ENCODE measurements around the gene NR2C2.

Gene NR2C2

GRCh38 chr3:14914779-14915117 lies 32.6 kb upstream of the NR2C2 start:
- no peak overlapping the region for H3K4me2 ChIP-seq (ENCODE audit: low read depth, low read length, poor library complexity, severe bottlenecking)
- no peaks in the 10 kb centered on the region for H3K9me3 ChIP-seq (ENCODE audit: insufficient read depth, low read length)
- no peak for TF ChIP-seq EZH2phosphoT487 (conservative IDR thresholded peaks at IDR 0.05; ENCODE audit: low read length)
- TF ChIP-seq CTCF (IDR thresholded peaks at IDR 0.05; ENCODE audit: insufficient read depth, low read length, poor library complexity, severe bottlenecking) = no peak
- H3K27ac ChIP-seq (ENCODE audit: low read depth, low read length) = no peak overlapping the region
- H3K9me2 ChIP-seq (replicated peaks; ENCODE audit: insufficient read depth, low read length) = no peaks in the 10 kb centered on the region
- no peaks in the 10 kb centered on the region for H3K27me3 ChIP-seq (ENCODE audit: low read length)
- H3K4me3 ChIP-seq (ENCODE audit: insufficient read depth, low read length, poor library complexity, severe bottlenecking) = no peak overlapping the region
- H4K20me1 ChIP-seq (ENCODE audit: low read depth, low read length) = no peaks in the 10 kb centered on the region
- no peaks in the 10 kb centered on the region for H3K79me2 ChIP-seq (ENCODE audit: insufficient read depth, low read length)
- no peak overlapping the region for H3K9ac ChIP-seq (ENCODE audit: low read length)
- H3K36me3 ChIP-seq (ENCODE audit: low read length) = no peaks in the 10 kb centered on the region
- H3F3A ChIP-seq (ENCODE audit: insufficient read depth) = no peaks in the 10 kb centered on the region
- no peak overlapping the region for H2AFZ ChIP-seq (ENCODE audit: low read depth, low read length, severe bottlenecking)

GRCh38 chr3:14915636-14916222 lies 31.7 kb upstream of the NR2C2 start:
- H3K4me3 ChIP-seq (ENCODE audit: insufficient read depth, low read length, poor library complexity, severe bottlenecking) = no peak overlapping the region
- no peaks in the 10 kb centered on the region for H3K36me3 ChIP-seq (ENCODE audit: low read length)
- H4K20me1 ChIP-seq (ENCODE audit: low read depth, low read length) = no peaks in the 10 kb centered on the region
- H3K79me2 ChIP-seq (ENCODE audit: insufficient read depth, low read length) = no peaks in the 10 kb centered on the region
- H3K9ac ChIP-seq (ENCODE audit: low read length) = no peak overlapping the region
- no peaks in the 10 kb centered on the region for H3F3A ChIP-seq (ENCODE audit: insufficient read depth)
- H2AFZ ChIP-seq (ENCODE audit: low read depth, low read length, severe bottlenecking) = no peak overlapping the region
- no peak overlapping the region for H3K4me2 ChIP-seq (ENCODE audit: low read depth, low read length, poor library complexity, severe bottlenecking)
- no peaks in the 10 kb centered on the region for H3K9me3 ChIP-seq (ENCODE audit: insufficient read depth, low read length)
- no peaks in the 10 kb centered on the region for H3K9me2 ChIP-seq (replicated peaks; ENCODE audit: insufficient read depth, low read length)
- TF ChIP-seq CTCF (IDR thresholded peaks at IDR 0.05; ENCODE audit: insufficient read depth, low read length, poor library complexity, severe bottlenecking) (peak; percentile 17), EZH2phosphoT487 (conservative IDR thresholded peaks at IDR 0.05; ENCODE audit: low read length) (no peak)
- H3K27ac ChIP-seq (ENCODE audit: low read depth, low read length) = no peak overlapping the region
- H3K27me3 ChIP-seq (ENCODE audit: low read length) = no peaks in the 10 kb centered on the region

GRCh38 chr3:14918356-14918860 lies 29.0 kb upstream of the NR2C2 start:
- Histone ChIP-seq H3K27ac (ENCODE audit: low read depth, low read length) (no peak overlapping the region), H3K9me2 (replicated peaks; ENCODE audit: insufficient read depth, low read length) (no peaks in the 10 kb centered on the region), H4K20me1 (ENCODE audit: low read depth, low read length) (no peaks in the 10 kb centered on the region), H3K9me3 (ENCODE audit: insufficient read depth, low read length) (no peaks in the 10 kb centered on the region), H3K9ac (ENCODE audit: low read length) (no peak overlapping the region), H3K27me3 (ENCODE audit: low read length) (no peaks in the 10 kb centered on the region), H3F3A (ENCODE audit: insufficient read depth) (no peaks in the 10 kb centered on the region), H3K79me2 (ENCODE audit: insufficient read depth, low read length) (no peaks in the 10 kb centered on the region), H2AFZ (ENCODE audit: low read depth, low read length, severe bottlenecking) (no peak overlapping the region), H3K36me3 (ENCODE audit: low read length) (no peaks in the 10 kb centered on the region), H3K4me2 (ENCODE audit: low read depth, low read length, poor library complexity, severe bottlenecking) (no peak overlapping the region), H3K4me3 (ENCODE audit: insufficient read depth, low read length, poor library complexity, severe bottlenecking) (no peak overlapping the region)
- no peak for TF ChIP-seq CTCF (IDR thresholded peaks at IDR 0.05; ENCODE audit: insufficient read depth, low read length, poor library complexity, severe bottlenecking)
- TF ChIP-seq EZH2phosphoT487 (conservative IDR thresholded peaks at IDR 0.05; ENCODE audit: low read length) = no peak
